RWPE2 (cell line): ENCODE measurements around the gene ZBTB46.
A peak's percentile ranks its signal among the peaks of the same experiment; 100 is the strongest.

Source experiments
- ATAC-seq: fragments of 200-7000 bp; cut with Tn5 transposase; 3 replicates; pipeline ENCODE4 v1.9.1; 2021; ENCODE audit warnings: low read depth
- DNase-seq: peaks from one replicate; pipeline ENCODE4 v3.0.0-alpha.2; 2020; ENCODE audit warnings: low spot score
- H3K27ac ChIP-seq: fragments of 450-650 bp; 2 replicates; pipeline ENCODE4 v1.5.1; 2017; ENCODE audit warnings: mild to moderate bottlenecking; ENCODE audit not compliant: poor library complexity, severe bottlenecking
- H3K27me3 ChIP-seq: fragments of 250-450 bp; sonication (Bioruptor Pico); 2 replicates; pipeline ENCODE4 v1.5.1; 2021; ENCODE audit warnings: mild to moderate bottlenecking, moderate library complexity; ENCODE audit not compliant: insufficient read depth, poor library complexity, severe bottlenecking
- H3K36me3 ChIP-seq: fragments of 250-450 bp; sonication (Bioruptor Pico); 2 replicates; pipeline ENCODE4 v1.5.1; 2020; ENCODE audit warnings: low read depth, mild to moderate bottlenecking, moderate library complexity
- H3K4me1 ChIP-seq: fragments of 250-450 bp; sonication (Bioruptor Pico); 2 replicates; pipeline ENCODE4 v1.5.1; 2021; ENCODE audit warnings: mild to moderate bottlenecking, moderate library complexity; ENCODE audit not compliant: insufficient read depth, poor library complexity, severe bottlenecking
- H3K4me3 ChIP-seq: fragments of 250-450 bp; sonication (Bioruptor Pico); 2 replicates; pipeline ENCODE4 v1.5.1; 2021; ENCODE audit warnings: mild to moderate bottlenecking, moderate library complexity; ENCODE audit not compliant: severe bottlenecking
- H3K9me3 ChIP-seq: fragments of 250-450 bp; sonication (Bioruptor Pico); 2 replicates; pipeline ENCODE4 v1.5.1; 2021; ENCODE audit warnings: mild to moderate bottlenecking, moderate library complexity; ENCODE audit not compliant: severe bottlenecking
- CTCF ChIP-seq: fragments of 450-650 bp; IDR thresholded peaks from one replicate; pipeline ENCODE4 v1.5.1; 2017; ENCODE audit warnings: mild to moderate bottlenecking, moderate library complexity; ENCODE audit not compliant: poor library complexity, severe bottlenecking

ZBTB46 gene

GRCh38 chr20:63703976-63704748, 126.9 kb downstream of the ZBTB46 start:
- ATAC-seq (no peak), DNase-seq (peak; percentile 86)
- no peak for TF ChIP-seq CTCF
- no peaks in the 10 kb centered on the region for H3K27me3 ChIP-seq
- no peaks in the 10 kb centered on the region for H3K9me3 ChIP-seq
- no peak overlapping the region for H3K27ac ChIP-seq
- no peak overlapping the region for H3K4me3 ChIP-seq
- peaks cover 19% of the 10 kb centered on the region for H3K4me1 ChIP-seq
- H3K36me3 ChIP-seq: peaks cover 46% of the 10 kb centered on the region

- DNase-seq (peak; percentile 85), ATAC-seq (no peak)
- Histone ChIP-seq H3K4me3 (no peak overlapping the region), H3K36me3 (peaks cover 43% of the 10 kb centered on the region), H3K4me1 (peaks cover 22% of the 10 kb centered on the region), H3K9me3 (no peaks in the 10 kb centered on the region), H3K27ac (no peak overlapping the region), H3K27me3 (no peaks in the 10 kb centered on the region)
- TF ChIP-seq CTCF: no peak
Measured at GRCh38 chr20:63703471-63703975, 127.5 kb downstream of the ZBTB46 start.

GRCh38 chr20:63702751-63703470, 128.2 kb downstream of the ZBTB46 start:
- H3K27ac ChIP-seq: peak overlapping the region; percentile 96
- TF ChIP-seq CTCF: no peak
- no peaks in the 10 kb centered on the region for H3K9me3 ChIP-seq
- H3K4me1 ChIP-seq: peaks cover 28% of the 10 kb centered on the region
- peaks cover 49% of the 10 kb centered on the region for H3K36me3 ChIP-seq
- H3K4me3 ChIP-seq: no peak overlapping the region
- no peaks in the 10 kb centered on the region for H3K27me3 ChIP-seq
- ATAC-seq: no peak
- DNase-seq: peak; percentile 89

- ATAC-seq: no peak
- Histone ChIP-seq H3K27ac (peak overlapping the region; percentile 96), H3K4me1 (peaks cover 33% of the 10 kb centered on the region), H3K4me3 (no peak overlapping the region), H3K27me3 (no peaks in the 10 kb centered on the region), H3K9me3 (no peaks in the 10 kb centered on the region), H3K36me3 (peaks cover 55% of the 10 kb centered on the region)
- no peak for TF ChIP-seq CTCF
- peak; percentile 88 for DNase-seq
Measured at GRCh38 chr20:63702036-63702665, 128.9 kb downstream of the ZBTB46 start.
